ENCODE measurements around the gene PC.

PC gene

DNA sequence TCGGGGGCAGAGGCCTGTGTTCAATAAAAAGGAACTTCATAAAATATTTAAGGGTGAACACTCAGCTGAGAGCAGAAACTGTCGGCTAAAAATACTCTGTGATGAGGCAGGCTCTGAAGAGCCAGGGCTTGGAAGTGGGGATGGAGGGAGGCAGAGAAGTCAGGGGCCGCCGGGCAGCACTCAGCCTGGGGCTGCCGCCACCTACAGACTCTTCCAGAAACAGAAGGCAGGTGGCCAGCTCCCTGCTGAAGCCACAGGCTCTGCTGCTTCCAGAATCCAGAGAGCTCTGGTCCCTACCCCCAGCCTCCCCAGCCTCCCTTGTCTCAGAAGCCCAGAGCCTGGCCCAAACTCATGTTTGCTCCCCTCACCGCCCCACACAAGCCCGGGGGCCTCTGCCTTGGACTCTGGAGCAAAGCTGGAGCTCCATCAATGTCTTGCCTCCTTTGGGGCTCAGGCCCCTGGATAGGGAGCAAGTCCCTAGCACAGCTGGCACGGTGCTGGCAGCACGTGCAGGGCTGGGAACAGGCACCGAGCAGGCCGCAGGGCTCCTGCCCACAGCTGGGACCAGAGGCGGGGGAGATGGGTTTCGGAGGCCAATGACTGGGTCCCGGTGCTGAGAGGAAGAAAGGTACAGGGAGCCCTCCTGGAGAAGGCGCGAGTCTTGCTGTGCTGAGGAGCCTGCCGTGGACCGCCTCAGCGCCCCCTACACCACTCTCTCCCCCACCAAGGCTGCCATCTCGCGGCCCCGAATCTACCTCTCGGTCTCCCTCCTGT is 93.1 kb downstream of the PC start:
- DNase-seq: no peak

DNA sequence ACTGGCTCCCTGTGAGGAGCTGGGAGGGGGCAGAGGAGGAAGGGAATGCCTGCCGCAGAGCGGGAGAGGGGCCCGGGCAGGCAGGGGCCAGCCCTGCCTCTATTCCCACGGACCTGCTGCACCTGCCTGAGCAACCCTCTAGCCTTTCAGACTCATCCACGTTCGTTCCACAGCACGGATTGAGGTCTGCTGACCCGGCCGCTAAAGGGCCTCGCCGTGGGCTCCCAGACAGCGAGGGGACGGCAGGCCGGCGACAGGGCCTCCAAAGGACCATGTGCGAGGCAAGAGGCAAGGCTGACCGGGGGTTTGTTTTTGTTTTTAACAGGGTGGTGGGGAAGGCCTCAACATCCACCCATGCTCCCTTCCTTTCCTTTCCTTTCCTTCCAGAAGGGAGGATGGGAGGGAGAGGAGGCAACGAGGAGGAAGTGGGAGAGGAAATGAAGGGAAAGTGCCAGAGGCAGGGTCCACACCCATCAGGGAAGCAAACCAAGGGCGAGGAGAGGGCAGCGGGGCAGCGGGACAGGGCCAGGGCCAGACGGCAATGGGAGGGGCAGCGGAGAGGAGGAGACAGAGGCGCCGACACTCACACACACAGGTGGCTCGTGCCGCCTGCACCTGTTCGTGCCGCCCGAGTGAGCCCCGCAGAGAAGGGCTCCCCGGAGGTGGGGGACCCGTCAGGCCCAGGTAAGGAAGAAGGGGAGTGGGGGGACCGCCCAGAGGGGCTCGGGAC is 93.8 kb downstream of the PC start:
- no peak for DNase-seq

GRCh38 chr11:66863428-66864125 is 94.6 kb downstream of the PC start:
- DNase-seq: no peak

- no peak for DNase-seq
These were observed 95.6 kb downstream of the PC start for GRCh38 chr11:66862559-66863037.

- no peak for DNase-seq
These were observed 96.2 kb downstream of the PC start for GRCh38 chr11:66861774-66862558.

DNA sequence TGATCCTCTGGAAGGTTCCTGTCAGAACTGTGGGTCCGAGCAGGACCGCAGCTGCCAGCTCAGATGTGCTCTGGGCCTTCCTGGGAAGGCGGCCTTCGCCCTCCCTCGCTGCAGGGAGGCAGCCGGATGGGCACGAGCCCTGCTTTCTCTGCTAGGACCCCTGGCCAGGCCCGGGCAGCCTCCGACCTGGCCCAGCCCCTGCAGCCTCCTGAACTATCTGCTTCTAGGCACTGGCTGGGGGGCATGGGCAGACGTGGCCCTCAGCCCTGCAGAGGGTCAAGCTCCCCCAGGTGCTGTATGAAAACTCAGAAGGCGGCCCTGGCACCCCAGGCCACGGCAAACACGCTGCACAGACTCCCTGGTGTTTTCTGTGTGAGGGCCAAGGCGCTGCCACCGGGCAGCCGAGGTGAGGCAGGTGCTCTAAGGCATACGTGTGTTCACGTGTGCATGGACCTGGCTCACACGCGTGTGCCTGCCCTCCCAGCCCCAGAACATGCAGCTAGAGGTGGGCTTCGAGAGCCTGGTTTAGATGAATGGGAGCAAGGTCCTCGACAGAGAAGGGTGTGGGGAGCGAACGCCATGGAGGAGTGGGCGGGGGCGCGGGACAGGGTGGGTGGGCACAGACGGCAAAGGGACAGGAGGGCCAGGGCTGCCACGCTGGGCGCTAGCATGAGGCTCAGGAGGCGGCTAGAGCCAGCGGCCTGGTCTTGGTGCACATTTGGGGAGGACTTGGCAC is 97.0 kb downstream of the PC start:
- DNase-seq: no peak

- DNase-seq: no peak
These were observed 97.7 kb downstream of the PC start for GRCh38 chr11:66860449-66860831.

- DNase-seq: no peak
These were observed 98.3 kb downstream of the PC start for GRCh38 chr11:66859686-66860448.

GRCh38 chr11:66858939-66859685 is 99.1 kb downstream of the PC start:
- DNase-seq: no peak

DNA sequence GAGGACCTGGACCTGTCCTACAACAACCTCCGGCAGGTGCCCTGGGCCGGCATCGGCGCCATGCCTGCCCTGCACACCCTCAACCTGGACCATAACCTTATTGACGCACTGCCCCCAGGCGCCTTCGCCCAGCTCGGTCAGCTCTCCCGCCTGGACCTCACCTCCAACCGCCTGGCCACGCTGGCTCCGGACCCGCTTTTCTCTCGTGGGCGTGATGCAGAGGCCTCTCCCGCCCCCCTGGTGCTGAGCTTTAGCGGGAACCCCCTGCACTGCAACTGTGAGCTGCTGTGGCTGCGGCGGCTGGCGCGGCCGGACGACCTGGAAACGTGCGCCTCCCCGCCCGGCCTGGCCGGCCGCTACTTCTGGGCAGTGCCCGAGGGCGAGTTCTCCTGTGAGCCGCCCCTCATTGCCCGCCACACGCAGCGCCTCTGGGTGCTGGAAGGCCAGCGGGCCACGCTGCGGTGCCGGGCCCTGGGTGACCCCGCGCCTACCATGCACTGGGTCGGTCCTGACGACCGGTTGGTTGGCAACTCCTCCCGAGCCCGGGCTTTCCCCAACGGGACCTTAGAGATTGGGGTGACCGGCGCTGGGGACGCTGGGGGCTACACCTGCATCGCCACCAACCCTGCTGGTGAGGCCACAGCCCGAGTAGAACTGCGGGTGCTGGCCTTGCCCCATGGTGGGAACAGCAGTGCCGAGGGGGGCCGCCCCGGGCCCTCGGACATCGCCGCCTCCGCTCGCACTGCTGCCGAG is 99.8 kb downstream of the PC start:
- DNase-seq: no peak

DNA sequence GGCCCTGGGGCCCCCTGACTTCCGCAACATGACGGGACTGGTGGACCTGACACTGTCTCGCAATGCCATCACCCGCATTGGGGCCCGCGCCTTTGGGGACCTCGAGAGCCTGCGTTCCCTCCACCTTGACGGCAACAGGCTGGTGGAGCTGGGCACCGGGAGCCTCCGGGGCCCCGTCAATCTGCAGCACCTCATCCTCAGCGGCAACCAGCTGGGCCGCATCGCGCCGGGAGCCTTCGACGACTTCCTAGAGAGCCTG is 100.3 kb downstream of the PC start:
- DNase-seq: no peak

DNA sequence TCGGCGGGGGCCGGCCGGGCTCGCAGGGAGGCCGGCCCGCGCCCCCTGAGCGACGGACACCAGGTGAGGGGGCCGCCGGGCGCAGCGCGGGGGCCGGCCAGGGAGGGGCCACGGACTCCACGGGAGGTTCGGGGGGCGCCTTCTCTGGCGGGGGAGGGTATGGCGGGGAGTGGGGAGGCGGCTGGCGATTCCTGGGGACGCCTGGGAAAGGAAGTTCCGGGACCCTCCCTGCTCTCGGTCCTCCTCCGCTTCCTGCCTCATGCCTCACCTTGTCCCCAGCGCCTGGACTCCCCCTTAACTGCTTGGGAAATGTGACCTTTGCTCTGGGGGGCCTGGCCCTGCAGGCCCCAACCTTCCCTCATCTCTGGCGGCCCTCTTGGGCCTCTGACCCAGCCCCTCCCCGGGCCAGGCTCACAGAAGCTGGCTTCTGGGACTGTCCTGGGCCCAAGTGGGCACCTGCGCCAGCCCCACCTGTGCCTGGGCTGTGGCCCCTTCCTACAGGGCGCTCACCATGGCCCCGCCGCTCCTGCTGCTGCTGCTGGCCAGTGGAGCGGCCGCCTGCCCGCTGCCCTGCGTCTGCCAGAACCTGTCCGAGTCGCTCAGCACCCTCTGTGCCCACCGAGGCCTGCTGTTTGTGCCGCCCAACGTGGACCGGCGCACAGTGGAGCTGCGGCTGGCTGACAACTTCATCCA is 100.8 kb downstream of the PC start:
- DNase-seq: no peak

DNA sequence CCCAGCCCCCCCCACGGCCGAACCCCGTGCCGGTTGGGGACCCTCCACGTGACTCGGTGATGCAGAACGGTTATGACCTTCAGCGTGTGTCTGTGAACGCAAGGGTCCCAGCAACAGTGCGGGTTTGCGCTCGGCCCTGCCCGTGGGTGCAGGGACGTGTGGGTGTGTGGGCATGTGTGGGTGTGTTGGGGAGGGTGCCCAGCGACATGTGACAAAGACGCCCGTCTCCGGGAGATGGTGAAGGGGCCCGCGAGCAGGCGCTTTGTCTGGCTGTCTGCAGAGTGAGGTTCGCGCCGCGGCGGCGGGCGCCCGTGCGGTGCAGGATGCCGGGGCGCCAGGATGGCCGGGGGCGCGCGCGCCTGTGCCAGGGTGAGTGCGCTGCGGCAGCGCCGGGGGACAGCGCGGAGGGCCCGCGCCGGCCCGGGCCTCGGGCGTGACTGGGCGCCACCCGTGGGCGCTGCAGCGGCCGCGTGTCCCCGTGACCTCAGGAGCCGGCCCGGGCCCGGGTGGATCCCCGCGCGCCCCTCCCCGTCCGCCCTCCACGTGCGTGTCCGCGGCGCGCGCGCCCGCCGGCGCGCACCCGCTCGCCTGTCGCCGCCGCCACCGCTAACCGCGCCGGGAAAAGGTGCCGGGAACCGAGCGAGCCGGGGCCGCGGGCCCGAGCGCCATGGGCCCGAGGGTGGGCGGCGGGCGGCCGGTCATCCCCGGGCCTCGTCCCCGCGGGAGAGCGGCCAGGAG is 101.5 kb downstream of the PC start, which contains the start of gene LRFN4:
LRFN4 (plus strand) TSS at position 569 of the 738 bp plus-strand sequence. CDS start 681 bp downstream, outside the sequence.
- peak; percentile 78 for DNase-seq

GRCh38 chr11:66855574-66856495 is 102.3 kb downstream of the PC start:
- peak; percentile 86 for DNase-seq

GRCh38 chr11:66854729-66855211 is 103.4 kb downstream of the PC start:
- DNase-seq: no peak

GRCh38 chr11:66854231-66854661 is 103.9 kb downstream of the PC start:
- DNase-seq: no peak
